ENCODE data around the gene GALNTL6. TPM values are rescaled to one million over a fixed set of nuclear protein-coding genes. Genes with fewer than 3 reads are reported as not detected.

GALNTL6 gene
- polyA plus RNA-seq, 12 donors, result 0.19 to 2.6 (median 0.70) TPM; not detected in 2

- no peak for DNase-seq
Observed at GRCh38 chr4:172989984-172990820, 1177.0 kb downstream of the GALNTL6 start.

- no peak for DNase-seq
Observed at GRCh38 chr4:172992648-172993378, 1179.6 kb downstream of the GALNTL6 start.

- no peak for DNase-seq
Observed at GRCh38 chr4:172995161-172995560, 1182.0 kb downstream of the GALNTL6 start.

- DNase-seq, result no peak
Observed at GRCh38 chr4:172995704-172996103, 1182.5 kb downstream of the GALNTL6 start.

- no peak for DNase-seq
Observed at GRCh38 chr4:172996571-172997216, 1183.5 kb downstream of the GALNTL6 start.

- no peak for DNase-seq
Observed at GRCh38 chr4:172997217-172997609, 1184.0 kb downstream of the GALNTL6 start.

GRCh38 chr4:172997856-172998255 lies 1184.7 kb downstream of the GALNTL6 start:
- DNase-seq, result no peak

- DNase-seq, result peak; percentile 29
Observed at GRCh38 chr4:172998527-172999469, 1185.6 kb downstream of the GALNTL6 start.

GRCh38 chr4:173001571-173001970 lies 1188.4 kb downstream of the GALNTL6 start:
- no peak for DNase-seq

GRCh38 chr4:173002830-173003561 lies 1189.8 kb downstream of the GALNTL6 start:
- no peak for DNase-seq

GRCh38 chr4:173005912-173006633 lies 1192.9 kb downstream of the GALNTL6 start:
- no peak for DNase-seq

GRCh38 chr4:173008436-173008835 lies 1195.2 kb downstream of the GALNTL6 start:
- no peak for DNase-seq

GRCh38 chr4:173009129-173009823 lies 1196.1 kb downstream of the GALNTL6 start:
- no peak for DNase-seq

- no peak for DNase-seq
Observed at GRCh38 chr4:173012608-173013007, 1199.4 kb downstream of the GALNTL6 start.

GRCh38 chr4:173013232-173013930 lies 1200.2 kb downstream of the GALNTL6 start:
- DNase-seq, result peak; percentile 63

- DNase-seq, result no peak
Observed at GRCh38 chr4:173014113-173014558, 1200.9 kb downstream of the GALNTL6 start.

GRCh38 chr4:173014836-173015235 lies 1201.6 kb downstream of the GALNTL6 start:
- DNase-seq, result no peak

GRCh38 chr4:173017802-173018201 lies 1204.6 kb downstream of the GALNTL6 start:
- no peak for DNase-seq

- DNase-seq, result no peak
Observed at GRCh38 chr4:173018446-173018845, 1205.2 kb downstream of the GALNTL6 start.
